A673 (cell line): Measurements from ENCODE around the gene STARD10. TPM values are rescaled to one million over a fixed set of nuclear protein-coding genes. Genes with fewer than 3 reads are reported as not detected.

Experiments
- BruUV-seq: library from RNA; stranded (reverse); fragments of 400-500 nt; replicated peaks from 2 replicates; lab custom pipeline; 2021; lab: Mats Ljungman, UMichigan
- CTCF ChIA-PET: fragments of 300-600 bp; sonication (Branson Sonifier 250); formaldehyde crosslinking; loops from one replicate; lab custom pipeline; 2022; ENCODE audit warnings: antibody characterized with exemption; lab: Charles Lee
- POLR2A ChIA-PET: fragments of 300-600 bp; sonication (Branson Sonifier 250); formaldehyde crosslinking; loops from one replicate; lab custom pipeline; 2022; ENCODE audit warnings: antibody characterized with exemption; ENCODE audit not compliant: low non-redundant PET; lab: Charles Lee
- DNase-seq: peaks from one replicate; pipeline ENCODE4 v3.0.0-alpha.2; 2015; ENCODE audit warnings: low spot score
- H3K27ac ChIP-seq: fragments of 200-600 bp; sonication (generic); 2 replicates; pipeline ENCODE4 v1.5.1; 2016; ENCODE audit warnings: mixed run types, low read depth, mild to moderate bottlenecking, mixed read lengths, antibody characterized with exemption, low read length; ENCODE audit not compliant: poor library complexity, severe bottlenecking
- H3K27me3 ChIP-seq: fragments of 200-600 bp; sonication (generic); replicated peaks from 2 replicates; pipeline ENCODE4 v1.6.1; 2017; ENCODE audit warnings: mixed run types, low read depth, mild to moderate bottlenecking, mixed read lengths, antibody characterized with exemption, low read length; ENCODE audit not compliant: insufficient read depth, poor library complexity
- H3K36me3 ChIP-seq: fragments of 200-600 bp; sonication (generic); 2 replicates; pipeline ENCODE4 v1.6.1; 2016; ENCODE audit warnings: mixed run types, mild to moderate bottlenecking, mixed read lengths, antibody characterized with exemption, low read length; ENCODE audit not compliant: insufficient read depth, poor library complexity, severe bottlenecking
- H3K4me1 ChIP-seq: fragments of 200-600 bp; sonication (generic); 2 replicates; pipeline ENCODE4 v1.6.1; 2017; ENCODE audit warnings: mixed run types, mild to moderate bottlenecking, mixed read lengths, antibody characterized with exemption, low read length; ENCODE audit not compliant: insufficient read depth, poor library complexity, severe bottlenecking
- H3K4me3 ChIP-seq: fragments of 200-600 bp; sonication (generic); 2 replicates; pipeline ENCODE4 v1.5.1; 2016; ENCODE audit warnings: low read depth, mixed run types, mild to moderate bottlenecking, mixed read lengths, low read length; ENCODE audit not compliant: poor library complexity, severe bottlenecking
- H3K9me3 ChIP-seq: fragments of 200-600 bp; sonication (generic); 2 replicates; pipeline ENCODE4 v1.6.1; 2016; ENCODE audit warnings: mixed run types, low read depth, mild to moderate bottlenecking, mixed read lengths, antibody characterized with exemption, low read length; ENCODE audit not compliant: poor library complexity, severe bottlenecking
- EZH2 ChIP-seq: fragments of 200-600 bp; sonication (generic); IDR thresholded peaks from 2 replicates; pipeline ENCODE4 v1.6.1; 2017; ENCODE audit warnings: borderline replicate concordance, low read depth, mild to moderate bottlenecking, mixed read lengths, antibody characterized with exemption, low read length; ENCODE audit not compliant: poor library complexity, severe bottlenecking
- intact Hi-C: fragments of 100-400 bp; cut with micrococcal nuclease; formaldehyde crosslinking; loops from one replicate; pipeline ENCODE4 v1.10.0; 2022; ENCODE audit not compliant: unreplicated experiment
- total RNA-seq: library from RNA; stranded (reverse); gene quantifications from 2 replicates; pipeline ENCODE4 v1.2.3, GENCODE V29; 2021
- TF ChIP-seq, protein P1 (sequence below): fragments of 300-800, 200-600 bp; sonication (generic); conservative IDR thresholded peaks from 2 replicates; pipeline ENCODE4 v1.5.1; 2017; ENCODE audit warnings: low read depth, mild to moderate bottlenecking, antibody characterized with exemption, low read length, moderate library complexity, mixed read lengths

The STARD10 gene
- total RNA-seq, 1 experiment from 2014 or later = 16.9 TPM

DNA sequence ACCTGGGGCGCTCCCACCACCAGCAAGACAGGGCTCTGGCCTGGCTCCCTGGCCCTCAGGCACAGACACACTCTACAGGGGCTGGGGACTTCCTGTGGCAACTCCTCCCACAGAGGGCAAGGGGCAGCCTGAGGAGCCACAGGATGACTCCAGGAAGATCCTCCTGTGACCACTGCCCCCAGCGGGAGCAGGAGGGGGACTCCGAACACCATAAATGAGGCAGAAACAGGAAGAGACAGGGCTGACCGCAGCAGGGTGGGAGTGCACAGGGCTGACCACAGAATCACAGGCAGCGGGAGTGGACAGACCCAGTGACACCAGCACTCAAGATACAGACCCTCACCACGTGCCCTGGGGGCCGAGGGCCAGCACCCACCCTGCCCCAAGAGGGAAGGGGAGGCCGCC, 52.4 kb downstream of the STARD10 start:
- Histone ChIP-seq H3K9me3 (no peaks in the 10 kb centered on the region), H3K4me1 (peaks cover 8% of the 10 kb centered on the region), H3K27me3 (no peaks in the 10 kb centered on the region), H3K27ac (no peak overlapping the region), H3K36me3 (no peaks in the 10 kb centered on the region), H3K4me3 (no peak overlapping the region)
- TF ChIP-seq EZH2 = no peak
- TF ChIP-seq, protein P1, sequence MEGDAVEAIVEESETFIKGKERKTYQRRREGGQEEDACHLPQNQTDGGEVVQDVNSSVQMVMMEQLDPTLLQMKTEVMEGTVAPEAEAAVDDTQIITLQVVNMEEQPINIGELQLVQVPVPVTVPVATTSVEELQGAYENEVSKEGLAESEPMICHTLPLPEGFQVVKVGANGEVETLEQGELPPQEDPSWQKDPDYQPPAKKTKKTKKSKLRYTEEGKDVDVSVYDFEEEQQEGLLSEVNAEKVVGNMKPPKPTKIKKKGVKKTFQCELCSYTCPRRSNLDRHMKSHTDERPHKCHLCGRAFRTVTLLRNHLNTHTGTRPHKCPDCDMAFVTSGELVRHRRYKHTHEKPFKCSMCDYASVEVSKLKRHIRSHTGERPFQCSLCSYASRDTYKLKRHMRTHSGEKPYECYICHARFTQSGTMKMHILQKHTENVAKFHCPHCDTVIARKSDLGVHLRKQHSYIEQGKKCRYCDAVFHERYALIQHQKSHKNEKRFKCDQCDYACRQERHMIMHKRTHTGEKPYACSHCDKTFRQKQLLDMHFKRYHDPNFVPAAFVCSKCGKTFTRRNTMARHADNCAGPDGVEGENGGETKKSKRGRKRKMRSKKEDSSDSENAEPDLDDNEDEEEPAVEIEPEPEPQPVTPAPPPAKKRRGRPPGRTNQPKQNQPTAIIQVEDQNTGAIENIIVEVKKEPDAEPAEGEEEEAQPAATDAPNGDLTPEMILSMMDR = no peak
- CTCF ChIA-PET = no interaction called here
- POLR2A ChIA-PET = no interaction called here
- no peak for DNase-seq
- BruUV-seq = no TSS peak
- intact Hi-C loops = no loop called here

DNA sequence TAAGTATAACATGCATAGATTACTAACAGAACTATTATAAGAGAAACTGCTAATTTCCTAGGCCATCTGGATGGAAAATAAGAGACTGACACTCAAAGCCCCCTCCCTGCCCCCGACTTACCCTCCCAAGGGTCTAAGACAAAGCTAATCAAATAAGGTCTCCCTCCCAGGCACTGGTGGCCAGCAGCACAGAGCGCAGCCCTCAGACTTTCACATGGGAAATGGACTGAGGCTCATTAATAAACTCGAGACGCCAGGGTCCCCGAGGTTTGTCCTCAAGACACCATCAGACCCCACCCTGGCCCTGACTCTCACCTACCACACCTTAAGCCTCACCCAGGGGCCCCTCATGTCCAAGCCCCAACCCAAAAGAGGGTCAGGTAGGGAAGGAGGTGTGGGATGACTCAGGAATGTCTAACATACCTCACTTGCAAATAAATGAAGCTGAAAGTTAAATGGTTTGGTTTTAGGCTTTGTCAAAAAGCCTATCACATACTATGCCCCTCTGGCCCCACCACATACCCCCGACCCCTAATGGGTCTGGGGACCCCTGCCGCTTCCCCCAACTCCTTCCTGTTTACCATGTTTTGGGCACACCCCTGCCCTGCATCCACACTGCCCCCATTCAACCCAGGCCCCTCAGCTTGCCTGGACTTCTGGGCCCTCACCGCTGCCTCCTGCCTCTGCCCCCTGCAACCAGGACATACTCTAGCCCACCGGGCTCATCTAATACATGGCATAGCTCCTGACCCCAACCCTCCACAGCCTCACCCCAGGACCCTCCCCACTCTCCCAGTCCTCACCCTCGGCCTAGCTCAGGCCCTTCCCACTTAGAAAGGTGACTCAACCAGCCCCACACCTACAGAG, 53.1 kb downstream of the STARD10 start:
- Histone ChIP-seq H3K4me3 (no peak overlapping the region), H3K27ac (no peak overlapping the region), H3K36me3 (no peaks in the 10 kb centered on the region), H3K9me3 (no peaks in the 10 kb centered on the region), H3K4me1 (peaks cover 14% of the 10 kb centered on the region), H3K27me3 (no peaks in the 10 kb centered on the region)
- BruUV-seq = no TSS peak
- CTCF ChIA-PET = no interaction called here
- TF ChIP-seq, protein P1 = no peak
- no peak for TF ChIP-seq EZH2
- no peak for DNase-seq
- POLR2A ChIA-PET = no interaction called here
- intact Hi-C loops = no loop called here

DNA sequence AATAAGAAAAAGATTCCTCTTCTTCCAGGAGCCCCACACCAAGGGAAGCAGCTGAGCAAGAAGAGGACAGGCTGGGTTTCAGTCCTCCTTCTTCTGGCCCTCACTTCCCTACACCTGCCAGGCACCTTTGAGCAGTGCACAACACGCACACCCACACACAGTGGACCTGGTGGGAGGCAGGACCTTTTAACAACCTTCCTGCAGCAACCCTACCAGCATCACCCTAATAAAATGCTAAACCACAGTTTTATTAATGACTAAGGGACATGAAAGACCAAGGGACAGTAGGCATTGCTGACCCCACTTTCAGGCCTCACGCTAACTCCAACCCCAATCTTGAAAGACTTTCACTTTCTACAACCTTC, 53.8 kb downstream of the STARD10 start:
- no peak for TF ChIP-seq EZH2
- TF ChIP-seq, protein P1 = no peak
- Histone ChIP-seq H3K27me3 (no peaks in the 10 kb centered on the region), H3K4me3 (no peak overlapping the region), H3K9me3 (no peaks in the 10 kb centered on the region), H3K36me3 (no peaks in the 10 kb centered on the region), H3K4me1 (peaks cover 18% of the 10 kb centered on the region), H3K27ac (no peak overlapping the region)
- no TSS peak for BruUV-seq
- DNase-seq = no peak
- POLR2A ChIA-PET = no interaction called here
- intact Hi-C loops = no loop called here
- CTCF ChIA-PET = no interaction called here
